Activated CD4-positive, alpha-beta T cell treated with anti-CD3 and anti-CD28 coated beads for 1 hour (primary cell): ENCODE measurements around the gene CAMK1D.

Source experiments
- DNase-seq: peaks from one replicate; pipeline ENCODE4 v3.0.0-alpha.2; 2020

Gene CAMK1D

DNA sequence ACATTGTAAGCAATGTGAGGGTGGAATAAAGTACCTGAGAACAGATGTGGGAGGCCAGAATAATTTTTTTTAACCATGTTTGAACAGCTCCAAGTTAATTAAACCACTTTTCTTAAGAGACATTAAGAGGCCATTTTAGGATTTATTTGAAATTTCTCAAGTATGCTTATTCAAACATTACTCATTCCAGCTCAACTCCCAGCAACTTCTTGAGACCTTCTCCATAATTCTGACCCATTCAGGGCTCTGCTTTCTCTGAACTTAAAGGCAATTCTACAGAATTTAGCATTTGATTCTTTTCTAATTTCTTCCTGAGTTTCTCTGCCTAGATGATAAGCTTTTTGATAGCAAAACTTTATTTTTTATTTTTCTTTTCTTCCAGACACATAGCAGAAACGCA, 314.5 kb downstream of the CAMK1D start:
- no peak for DNase-seq

DNA sequence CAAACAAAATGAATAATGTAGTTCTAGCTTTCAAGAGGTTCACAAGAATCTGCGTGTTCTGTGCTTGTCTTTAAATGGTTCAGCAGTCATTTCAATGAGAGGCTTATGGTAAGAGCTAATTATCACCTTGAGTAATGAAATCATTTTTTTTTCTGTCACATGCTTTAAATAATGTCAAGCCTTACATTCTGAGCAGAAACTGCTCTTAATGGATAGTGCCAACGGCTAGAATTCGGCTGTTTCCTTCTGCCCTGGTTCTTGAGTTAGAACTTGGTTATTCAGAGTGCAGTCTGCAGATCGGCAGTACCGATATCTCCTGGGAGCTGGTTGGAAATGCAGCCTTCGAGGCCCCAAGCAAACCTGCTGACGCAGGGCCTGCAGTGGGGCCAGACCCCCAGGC, 316.2 kb downstream of the CAMK1D start:
- no peak for DNase-seq

DNA sequence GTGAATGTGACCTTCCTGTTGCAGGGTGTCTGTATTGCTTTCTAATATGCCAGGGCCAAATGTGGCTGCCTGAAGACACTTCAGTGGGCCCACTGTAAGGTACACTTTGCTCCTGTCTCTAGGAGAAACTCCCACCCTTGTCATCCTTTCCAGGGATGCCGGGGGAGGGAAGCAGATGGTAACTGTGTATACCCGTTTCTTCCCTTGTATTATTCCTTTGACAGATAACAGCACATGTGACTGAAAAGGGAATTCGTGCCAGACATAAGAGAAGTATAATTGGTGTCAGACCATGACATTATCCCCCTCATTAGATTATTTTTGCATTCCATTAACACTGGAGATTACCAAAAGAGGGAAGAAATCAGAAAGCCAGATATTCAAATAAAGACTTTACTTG, 317.7 kb downstream of the CAMK1D start:
- no peak for DNase-seq

DNA sequence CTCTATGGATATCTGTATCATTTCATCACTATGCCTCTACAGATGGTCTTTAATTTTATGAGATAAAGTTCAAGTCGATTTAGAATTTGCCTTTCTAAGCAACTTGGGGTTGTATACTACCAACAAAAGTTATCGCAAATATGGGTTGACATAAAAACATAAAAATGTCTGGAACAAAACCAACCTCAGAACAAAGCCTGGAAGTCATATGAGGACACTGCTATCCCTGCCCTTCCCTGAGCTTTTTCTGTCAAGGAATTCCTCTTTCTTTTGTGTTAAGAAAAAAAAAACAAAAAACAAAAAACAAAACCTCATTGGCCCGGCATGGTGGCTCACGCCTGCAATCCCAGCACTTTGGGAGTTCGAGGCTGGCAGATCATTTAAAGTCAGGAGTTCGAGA, 319.3 kb downstream of the CAMK1D start:
- no peak for DNase-seq

DNA sequence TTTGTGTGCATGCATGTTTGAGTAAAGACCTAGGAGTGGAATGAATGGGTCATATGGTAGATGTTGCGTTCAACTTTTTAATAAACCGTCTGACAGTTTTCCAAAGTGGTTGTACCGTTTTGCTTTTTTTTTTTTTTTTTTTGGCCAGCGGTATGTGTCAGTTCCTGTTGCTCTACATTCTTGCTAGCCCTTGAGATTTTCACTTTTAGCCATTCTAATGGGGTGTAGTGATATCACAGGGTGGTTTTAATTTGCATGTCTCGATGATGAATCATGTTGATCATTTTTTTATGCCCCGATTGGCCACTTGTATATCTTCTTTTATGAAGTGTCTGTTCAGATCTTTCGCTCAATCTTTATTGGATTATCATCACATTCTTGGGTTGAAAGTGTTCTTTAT, 320.7 kb downstream of the CAMK1D start:
- no peak for DNase-seq

DNA sequence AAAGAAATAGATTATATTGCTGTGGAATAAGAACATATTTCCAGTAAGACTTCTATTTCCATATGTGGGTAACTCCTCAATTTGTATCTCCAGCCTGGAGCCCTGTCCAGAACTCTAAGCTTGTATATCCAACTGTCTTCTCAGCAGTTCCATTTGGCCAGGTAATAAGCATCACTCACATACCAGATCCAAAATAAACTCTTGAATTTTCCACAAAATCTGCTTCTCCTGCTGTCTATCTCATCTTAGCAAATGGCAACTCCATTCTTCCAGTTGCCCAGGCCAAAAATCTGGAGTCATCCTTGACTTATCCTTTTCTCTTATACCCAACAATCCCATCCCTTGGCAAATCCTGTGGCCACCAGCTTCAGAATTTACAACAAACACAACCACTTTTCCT, 325.8 kb downstream of the CAMK1D start:
- DNase-seq, result no peak

DNA sequence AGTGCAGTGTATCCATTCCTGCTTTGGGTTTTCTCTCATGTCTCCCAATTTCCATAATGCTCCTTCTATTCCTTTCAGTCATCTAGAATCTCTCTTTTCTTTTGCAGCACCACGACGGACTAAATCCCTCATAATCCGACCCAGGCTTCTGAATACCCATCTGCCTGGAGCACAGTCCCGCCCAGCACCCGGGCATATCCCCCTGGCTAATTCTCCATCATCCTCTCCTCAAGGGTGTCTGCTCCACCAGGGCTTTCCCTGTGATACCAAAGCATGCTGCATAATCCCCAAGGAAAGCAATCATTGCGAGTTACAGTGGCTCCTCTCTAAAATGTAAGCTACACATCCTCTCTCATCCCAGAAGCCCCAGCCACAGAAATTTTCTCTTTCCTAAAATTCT, 330.3 kb downstream of the CAMK1D start:
- DNase-seq, result no peak

DNA sequence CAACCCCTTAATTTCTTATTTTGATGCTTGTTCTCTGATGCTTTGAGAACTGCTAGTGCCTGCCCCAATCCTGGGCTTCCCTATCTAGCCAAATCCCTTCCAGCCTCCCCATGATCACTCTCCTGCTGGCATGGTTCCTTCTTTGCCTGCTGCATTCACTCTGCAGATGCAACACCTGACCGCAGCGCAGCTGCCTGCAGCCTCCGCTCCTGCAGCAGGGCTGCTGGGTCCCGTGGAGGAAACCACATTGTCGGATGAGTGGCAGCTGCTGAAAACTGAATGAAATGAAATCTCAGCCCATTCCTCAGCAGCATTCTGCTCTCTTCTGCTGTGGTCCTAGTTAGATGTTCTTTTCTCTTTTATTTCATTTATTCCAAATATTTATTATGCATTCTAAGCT, 331.9 kb downstream of the CAMK1D start:
- DNase-seq, result no peak

DNA sequence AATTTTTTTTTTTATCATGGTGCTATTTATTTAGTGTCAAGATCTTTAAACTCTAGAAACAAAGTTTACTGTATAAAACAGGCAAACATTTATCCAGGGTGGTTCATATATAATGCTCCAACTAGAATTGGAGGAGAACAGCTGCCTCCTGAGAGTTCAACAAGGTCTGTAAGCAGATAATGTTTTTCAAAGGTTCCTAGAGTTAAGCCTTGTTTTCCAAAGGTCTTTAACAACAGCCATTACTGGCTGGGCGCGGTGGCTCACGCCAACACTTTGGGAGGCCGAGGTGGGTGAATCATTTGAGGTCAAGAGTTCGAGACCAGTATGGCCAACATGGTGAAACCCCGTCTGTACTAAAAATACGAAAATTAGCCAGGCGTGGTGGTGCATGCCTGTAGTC, 335.4 kb downstream of the CAMK1D start:
- no peak for DNase-seq

DNA sequence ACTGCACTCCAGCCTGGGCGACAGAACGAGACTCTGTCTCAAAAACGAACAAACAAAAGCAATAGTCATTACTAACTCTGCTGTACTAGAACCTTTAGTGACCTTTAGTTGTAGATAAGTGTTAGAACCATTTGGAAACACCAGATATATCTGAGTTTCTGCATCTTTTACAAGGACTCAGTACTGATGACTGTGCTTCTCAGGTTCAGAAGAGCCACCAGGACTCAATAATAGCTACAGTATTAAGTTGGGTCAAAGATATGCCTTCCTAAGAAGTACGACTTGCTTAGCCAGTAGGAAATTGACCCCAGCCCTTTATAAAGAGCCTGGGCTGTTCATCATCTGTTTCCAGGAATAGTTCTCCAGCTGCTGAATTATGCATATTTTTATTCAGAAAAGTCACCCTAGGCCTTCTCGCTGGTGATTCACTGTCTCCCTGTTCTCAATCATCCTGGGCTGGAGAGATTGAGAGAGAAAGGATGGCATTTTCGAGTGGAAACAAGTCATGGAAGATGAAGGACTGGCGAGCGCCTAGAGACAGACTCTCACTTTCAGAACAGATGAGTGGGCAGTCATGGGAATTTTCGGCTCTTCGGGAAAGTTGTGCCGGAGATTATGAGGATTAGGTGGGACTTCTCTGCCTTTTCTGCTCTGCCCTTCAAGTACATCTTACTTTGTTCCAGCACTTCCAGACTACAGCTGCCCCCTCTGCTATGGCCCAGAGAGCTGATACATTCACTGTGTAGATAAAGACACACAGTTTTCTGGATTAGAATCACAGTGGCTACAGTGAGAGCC, 336.1 kb downstream of the CAMK1D start:
- no peak for DNase-seq

DNA sequence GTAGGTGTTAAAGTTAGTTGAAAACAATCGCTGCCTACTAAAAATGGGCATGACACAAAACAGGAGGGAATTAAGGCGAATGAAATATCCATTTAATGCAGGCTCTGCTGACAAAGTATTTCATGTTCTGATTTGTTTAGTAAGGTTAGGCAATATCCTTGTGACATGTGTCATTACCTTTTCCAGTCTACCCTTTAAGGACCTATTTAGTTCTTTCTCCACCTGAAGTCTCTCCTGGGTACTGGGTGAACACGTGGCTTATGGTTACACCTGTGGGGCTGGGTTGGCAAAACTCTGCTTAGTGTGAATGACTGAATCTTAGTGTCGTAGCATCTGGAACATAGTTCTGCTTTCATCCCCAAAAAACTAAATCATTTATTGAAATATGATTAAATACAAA, 338.6 kb downstream of the CAMK1D start:
- no peak for DNase-seq

DNA sequence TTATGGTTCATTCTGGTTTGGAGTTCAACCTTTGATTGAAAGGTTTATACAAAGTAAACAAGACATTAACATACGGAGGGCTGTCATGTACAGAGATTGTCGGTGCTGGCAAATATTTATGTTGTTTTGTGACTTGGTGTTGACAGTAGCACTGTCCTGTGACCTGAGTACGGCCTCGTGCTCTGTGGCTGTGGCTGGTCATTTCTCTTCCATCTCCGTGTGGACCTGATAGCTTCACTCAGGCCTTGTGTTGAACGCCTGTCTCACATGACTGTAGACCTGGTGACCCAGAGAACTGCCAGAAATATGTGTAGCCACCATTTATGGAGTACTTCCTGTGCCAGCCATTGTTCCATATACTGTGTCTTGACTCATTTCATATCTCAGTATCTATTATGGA, 340.5 kb downstream of the CAMK1D start:
- DNase-seq, result no peak

DNA sequence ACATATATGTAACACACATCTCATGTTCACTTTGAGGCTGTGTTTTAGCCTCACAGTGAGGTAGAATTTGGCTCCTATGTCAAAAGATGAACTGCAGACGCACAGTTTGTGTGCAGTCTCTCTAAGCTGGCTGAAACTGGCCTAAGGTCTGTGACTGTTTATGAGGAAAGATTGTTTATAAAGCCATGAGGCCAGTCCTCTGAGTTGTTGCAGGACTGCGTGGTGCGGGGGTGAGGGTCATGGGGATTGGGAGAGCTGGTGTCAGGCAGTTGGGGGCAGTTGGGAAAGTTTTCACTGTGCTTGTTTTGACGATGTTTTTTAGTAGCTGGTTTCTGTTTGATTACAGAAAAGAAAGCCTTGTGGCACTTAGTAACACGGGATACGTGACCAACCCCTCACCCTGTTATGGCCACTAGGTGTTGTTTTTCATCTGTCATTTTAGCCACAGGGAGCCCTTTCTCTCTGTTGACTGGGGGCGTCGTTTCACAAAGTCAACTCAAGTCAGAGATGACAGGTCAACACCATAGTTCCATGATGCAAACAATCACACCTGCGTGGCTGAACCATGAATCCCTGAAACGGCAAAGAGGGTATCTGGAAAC, 341.3 kb downstream of the CAMK1D start:
- DNase-seq, result no peak

DNA sequence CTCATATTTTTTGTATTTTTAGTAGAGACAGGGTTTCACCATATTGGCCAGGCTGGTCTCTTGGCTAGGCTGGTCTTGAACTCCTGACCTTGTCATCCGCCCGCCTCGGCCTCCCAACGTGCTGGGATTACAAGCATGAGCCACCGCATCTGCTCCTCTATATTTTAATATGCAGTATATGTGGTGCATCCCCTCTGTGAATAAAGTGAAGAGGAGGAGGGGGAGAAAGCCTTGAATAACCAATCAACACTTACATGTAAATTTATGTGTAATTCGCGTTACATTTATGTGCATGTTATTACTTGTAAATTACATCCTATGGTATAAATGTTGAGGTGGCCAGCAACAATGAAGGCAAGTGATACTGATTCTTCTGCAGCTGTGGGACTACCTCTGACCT, 342.2 kb downstream of the CAMK1D start:
- no peak for DNase-seq

DNA sequence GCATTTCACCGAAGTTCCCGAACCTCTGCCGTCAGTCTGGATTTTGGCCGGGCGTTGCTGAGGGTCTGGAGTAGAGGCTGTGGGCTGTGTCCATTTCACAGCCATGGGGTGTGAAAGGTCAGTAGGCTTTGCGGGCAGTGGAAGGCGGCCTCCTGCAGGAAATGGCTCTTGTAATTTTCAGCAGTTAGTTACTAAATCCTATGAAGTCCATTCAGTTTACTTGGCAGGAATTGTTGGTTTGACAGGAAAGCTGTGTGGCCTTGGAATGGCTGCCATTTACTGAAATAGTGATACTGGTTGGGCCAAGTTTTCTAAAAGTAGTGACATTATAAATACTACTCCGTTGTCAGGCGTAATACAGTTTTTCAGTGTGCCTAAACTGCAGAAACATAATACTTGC, 348.4 kb downstream of the CAMK1D start:
- no peak for DNase-seq

DNA sequence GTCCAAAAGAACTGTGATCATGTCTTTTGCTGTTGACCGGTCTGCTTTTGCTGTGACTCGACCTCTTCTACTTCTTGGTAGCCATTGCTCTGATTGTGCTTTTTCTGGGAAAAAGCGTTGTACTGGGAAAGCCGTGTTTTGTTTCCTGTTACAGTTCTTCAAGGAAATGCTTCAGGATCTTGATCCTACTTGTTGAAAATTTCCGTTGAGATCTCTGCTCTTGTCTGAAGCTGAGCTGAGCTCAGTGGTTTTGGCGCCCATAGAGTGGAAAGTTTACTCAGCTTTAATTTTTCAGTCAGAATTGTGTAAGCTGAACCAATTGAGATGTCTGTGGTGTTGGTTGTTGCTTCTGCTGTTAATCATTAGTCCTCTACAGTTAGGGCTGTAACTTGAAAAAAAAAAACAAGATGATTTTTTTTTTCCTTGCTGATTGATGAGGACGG, 349.9 kb downstream of the CAMK1D start:
- DNase-seq, result no peak

DNA sequence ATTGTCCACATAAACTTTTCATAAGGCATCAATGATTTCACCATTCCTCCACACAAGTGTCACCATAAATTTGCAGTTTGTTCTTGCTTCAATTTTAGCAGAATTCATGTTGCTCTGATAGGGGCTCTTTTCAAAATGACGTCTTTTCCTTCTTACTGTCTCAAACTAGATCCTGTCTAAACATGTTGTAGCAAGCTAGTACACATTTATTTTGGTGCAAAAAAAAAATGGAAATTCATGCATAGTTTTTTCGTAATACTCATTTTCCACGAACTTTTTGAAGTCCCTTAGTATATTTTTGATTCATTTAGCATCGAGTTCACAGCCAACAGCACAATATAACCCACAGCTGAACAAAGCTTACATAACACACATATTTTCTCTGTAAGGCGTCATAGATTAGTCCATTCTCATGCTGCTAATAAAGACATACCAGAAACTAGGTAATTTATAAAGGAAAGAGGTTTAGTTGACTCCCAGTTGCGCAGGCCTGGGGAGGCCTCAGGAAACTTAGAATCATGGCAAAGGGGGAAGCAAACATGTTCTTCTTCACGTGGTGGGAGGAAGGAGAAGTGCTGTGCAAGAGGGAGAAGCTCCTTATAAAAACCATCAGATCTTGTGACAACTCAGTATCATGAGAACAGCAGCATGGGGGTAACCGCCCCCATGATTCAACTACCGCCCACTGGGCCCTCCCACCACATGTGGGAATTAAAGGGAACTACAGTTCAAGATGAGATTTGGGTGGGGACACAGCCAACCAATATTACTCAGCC, 350.6 kb downstream of the CAMK1D start:
- DNase-seq, result no peak

DNA sequence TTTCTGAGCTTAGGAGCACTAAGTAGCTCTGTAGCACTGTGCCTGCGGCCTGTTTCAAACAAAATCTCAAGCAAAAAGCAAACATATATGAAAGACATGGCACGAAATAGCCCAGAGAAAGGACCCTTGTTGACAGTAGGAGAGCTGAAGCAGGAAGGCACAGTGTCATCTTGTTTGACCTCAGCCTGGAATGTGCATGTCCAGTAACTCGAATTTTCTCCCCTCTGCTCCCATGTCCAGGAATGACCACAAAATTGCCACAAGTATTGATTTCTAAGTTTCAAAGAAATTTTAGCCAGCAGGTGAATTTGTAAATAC, 351.2 kb downstream of the CAMK1D start:
- no peak for DNase-seq

DNA sequence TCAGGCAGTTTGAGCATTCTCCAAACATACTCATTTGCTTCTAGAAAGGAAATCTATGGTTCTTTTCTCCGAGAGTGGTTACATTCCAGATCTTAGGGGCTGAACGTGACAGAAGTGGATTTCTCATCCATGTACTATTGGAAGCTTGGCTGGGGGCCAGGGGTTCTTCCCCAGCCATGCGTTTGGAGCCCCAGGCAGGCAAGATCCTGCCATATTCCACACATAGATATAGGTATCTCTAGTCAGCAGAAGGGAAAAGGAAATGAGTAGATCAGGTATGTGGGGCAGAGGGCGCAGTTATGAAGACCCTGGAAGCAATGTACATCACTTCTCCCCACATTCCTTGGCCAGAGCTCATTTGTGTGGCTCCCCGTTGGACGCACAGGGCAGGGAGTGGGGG, 352.3 kb downstream of the CAMK1D start:
- DNase-seq, result no peak

DNA sequence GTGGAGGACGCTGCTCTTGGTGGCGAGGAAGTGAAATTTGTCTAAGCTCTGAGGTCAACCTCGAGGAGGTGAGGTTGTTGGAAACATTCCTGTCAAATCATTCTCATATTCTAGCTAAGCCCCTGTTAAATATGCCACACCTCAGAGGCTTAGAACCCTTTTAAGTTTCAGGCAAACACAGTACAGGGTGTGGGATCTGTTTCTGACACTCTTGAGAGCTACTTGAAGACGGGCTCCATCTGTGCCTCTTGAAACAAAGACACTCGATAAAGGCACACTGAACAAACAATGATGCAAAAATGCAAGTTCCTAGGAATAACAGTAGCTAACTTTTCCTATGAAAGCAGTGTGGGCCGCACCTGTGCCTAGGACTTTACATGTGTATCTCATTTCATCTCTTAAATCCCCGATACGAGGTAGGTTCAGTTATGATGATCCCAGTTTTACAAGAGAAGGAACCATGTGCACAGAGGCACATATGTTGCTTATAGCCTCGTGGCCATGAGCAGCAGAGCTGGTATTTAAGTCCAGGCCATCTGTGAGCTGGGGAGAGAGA, 352.9 kb downstream of the CAMK1D start:
- DNase-seq, result no peak

DNA sequence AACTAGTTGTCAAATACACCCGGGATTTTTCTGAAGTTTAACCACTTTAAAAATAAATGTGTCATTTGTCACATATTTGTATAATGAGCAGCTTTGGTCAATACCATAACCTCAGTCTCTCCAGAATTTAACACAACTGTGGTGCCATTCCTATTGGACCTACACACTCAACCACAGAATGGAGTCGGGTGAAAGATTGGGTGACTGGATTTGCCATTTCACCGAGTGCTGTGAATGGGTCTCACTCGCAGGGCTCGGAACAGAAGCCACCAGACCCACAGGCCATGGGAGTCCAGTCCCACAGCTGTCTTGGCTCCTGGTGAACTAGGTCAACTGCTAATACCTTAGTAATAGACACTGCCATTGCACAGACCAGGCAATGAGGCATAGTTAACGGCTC, 353.8 kb downstream of the CAMK1D start:
- no peak for DNase-seq

DNA sequence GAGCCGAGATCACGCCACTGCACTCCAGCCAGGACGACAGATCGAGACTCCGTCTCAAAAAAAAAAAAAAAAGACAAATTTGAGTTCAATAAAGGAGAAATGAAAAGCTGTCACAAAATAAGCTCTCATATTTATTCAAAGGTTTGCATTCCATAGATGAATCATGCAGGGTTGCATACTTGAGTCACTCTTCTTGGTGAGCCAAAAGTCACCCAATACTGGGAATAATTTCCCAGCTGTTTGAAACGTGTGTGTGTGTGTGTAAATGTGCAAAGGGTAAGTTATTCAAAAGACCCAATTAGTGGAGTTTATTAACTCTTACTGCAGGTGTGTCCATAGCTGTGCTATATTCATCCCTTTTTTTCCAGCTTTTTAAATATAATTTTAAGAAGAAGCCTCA, 354.5 kb downstream of the CAMK1D start:
- no peak for DNase-seq

DNA sequence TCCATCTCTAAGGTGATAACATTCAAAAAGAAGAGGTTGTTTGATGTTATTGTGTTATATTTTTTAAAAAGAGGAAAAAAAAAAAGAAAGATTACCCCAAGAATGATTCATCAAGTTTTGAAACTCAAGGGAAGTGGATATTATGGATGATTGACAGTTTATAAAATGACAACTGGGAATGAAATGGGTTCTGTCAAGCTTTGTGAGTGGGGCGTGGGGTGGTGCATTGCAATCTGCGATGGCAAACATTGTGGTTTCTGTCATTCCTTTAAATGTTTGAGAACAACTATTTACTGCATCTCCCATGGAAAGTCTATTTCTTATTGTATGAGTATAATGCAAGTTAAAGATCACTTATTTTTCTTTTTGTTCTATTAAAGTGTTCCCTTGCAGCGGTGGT, 355.1 kb downstream of the CAMK1D start:
- DNase-seq, result no peak

DNA sequence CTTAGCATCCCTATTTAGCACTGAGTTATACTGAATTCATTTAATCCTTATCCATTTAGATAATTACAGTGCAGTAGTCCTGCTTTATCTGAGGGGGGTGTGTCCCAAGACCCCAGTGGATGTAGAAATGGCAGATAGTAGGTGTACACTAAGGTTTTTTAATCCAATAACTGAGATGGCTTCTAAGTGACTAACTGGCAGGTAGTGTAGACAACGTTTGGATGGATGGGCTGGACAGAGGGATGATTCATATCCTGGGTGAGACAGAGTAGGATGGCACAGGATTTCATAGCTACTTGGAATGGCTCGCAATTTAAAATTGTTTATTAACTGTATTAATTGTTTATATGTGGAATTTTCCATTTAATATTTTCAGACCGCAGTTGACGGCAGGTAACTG, 356.6 kb downstream of the CAMK1D start:
- DNase-seq, result no peak
